ENCODE data around the gene RPRD1B.
A peak's percentile ranks its signal among the peaks of the same experiment; 100 is the strongest.

RPRD1B gene

DNA sequence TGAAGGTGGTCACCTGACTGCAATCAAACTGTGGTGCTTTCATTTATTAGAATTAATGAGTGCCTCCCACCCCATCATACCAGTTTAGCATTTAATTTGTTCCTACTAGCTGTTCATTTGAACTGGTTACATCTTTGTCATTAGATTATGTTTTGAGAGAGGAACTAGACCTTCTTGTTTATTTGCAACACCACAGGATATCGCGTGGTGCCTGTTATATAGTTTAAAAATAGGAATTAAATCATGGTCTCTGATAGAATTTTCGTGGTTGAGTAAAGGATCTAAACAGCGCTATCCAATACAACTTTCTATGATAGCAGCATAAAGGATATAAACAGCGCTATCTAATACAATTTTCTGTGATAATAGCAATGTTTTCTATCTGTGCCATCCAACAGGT, 2.8 kb downstream of the RPRD1B start:
- DNase-seq (ENCODE audit: low spot score), result no peak

DNA sequence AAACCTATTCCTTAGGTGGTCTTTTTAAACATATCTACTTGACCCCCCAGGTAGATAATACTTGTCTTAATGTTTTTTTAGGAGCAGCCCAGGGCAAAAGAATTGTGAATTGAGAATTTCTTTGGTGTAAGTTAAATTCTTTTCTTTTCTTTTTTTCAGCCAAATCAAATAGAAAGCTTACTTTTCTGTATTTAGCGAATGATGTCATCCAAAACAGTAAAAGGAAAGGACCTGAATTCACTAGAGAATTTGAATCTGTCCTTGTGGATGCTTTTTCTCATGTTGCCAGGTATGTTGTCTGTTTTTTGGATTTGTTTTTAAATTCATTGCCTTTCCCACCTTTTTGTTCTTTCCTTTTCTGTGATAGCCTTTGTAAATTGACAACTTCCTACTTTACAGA, 6.7 kb downstream of the RPRD1B start:
- DNase-seq (ENCODE audit: low spot score), result no peak

DNA sequence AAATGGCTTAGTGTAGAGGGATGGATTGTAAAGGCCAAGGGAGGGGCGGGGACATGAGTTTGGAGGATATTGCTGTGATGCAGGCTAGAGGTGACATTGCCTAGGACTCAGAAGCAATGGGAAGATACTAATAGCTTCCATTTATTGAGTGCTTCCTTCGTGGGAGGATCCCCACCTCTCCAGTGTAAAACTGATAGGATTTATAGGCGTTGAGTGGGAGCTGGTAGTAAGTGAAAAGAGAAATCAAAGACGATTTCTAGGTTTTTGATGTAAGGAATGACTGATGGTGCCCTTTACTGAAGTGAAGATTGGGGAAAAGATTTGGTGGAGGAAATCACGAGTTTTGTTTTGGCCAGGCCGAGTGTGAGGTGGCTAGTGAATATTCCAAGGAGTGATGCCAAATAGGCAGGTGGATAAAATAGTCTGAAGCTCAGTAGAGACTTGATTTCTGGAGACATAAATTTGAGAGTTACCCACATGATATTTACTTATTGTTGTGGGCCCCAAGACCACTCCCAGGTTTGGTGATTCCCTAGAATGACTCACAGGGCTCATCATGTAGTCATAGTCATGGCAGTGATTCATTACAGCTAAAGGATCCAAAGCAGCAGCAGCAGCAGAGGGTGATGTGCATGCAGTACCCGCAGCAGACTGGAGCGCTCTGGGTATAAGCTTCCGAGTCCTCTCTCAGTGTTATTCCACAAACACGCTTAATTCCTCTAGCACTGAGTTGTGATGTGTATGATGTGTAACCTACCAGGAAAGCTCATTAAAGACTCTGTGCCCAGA, 10.2 kb downstream of the RPRD1B start:
- peak; percentile 93 for DNase-seq (ENCODE audit: low spot score)

DNA sequence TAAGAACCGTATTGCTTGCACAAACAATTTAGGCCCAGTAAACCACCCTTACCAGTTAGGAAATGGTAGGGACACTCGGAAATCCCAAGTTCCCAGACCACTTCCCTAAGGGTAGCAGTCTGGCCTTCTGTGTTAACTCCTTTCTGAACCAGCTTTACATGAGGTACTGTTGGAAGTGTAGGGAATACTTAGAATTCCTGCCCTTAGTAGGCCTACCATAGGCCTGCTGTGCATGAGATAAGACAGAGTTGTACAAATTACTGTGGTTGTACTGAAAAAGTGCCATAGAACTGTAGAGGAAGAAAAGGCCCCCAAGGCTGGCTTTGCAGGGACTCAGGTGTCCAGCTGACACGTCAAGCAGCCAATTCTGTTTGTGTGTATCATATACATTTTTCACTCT, 11.1 kb downstream of the RPRD1B start:
- DNase-seq (ENCODE audit: low spot score), result no peak

DNA sequence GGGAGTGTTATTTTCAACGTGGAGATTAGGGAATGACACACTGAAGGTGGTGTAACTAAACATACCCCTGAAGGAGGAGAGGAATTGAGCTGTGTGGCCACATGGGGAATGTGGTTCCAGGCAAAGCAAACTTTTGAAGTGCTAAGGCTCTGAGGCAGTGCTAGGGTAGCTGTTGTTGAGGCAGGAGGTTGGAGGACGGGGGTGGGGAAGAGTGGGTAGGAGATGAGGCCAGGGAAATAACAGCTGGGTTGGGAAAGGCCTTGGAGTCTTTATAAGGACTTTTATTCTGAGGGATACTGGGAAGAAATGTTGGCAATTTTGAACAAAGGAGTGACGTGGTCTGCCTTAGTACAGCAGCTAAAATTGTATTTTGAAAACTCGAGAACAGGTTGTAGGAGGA, 13.0 kb downstream of the RPRD1B start:
- no peak for DNase-seq (ENCODE audit: low spot score)

DNA sequence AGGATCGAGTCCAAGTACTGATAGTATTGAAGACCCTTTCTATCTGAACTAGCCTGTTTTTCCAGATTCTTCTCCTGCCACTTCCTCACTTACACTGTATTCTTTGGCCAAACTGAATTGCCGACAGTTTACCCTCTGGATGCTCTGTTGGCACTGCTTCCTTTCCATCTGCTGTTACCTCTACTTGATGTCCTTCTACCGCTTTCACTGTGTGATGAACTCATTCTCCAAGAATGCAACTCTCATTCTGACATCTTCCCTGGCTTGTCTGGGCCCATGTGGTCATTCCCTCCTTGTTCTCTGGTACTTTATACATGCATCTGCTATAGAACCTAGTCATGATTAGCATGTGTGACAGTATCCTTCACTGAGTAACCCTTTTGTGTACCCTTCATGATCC, 16.3 kb downstream of the RPRD1B start:
- peak; percentile 50 for DNase-seq (ENCODE audit: low spot score)

DNA sequence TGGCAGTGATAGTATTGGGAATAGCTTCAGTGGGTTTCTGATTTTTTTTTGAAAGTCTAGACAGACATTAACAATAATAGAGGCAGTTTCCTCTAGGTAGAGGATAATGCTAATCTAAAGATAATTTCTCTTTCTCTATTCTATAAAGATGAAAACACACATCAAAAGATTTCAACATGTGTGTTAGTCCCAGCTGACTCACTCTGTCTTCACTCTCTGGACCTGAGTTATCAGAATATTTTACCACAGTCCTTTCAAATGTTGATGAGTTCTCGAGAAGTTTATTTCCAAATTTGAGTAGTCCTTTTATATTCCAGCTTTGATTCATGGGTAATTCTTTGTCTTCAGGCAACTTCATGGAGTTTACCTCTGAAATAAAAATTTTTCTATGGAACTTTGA, 17.1 kb downstream of the RPRD1B start:
- no peak for DNase-seq (ENCODE audit: low spot score)

DNA sequence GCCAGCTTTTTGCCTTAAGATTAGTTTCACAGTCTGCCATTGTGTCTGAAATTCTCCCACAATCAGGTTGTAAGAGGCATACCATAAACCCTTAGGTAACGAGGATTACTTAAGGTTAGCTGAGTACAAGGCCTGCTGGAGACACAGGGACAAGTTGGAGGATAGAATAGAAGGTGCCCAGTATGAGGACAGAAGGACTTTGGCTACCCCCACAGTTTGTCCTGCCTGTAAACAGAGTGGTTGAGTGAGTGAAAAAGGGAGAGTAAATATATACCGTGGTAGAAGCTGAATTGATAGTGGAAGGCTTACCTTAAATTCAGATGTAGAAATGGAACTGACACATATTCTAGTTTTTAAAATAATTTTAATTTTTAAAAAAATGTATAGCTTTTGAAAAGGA, 19.3 kb downstream of the RPRD1B start:
- DNase-seq (ENCODE audit: low spot score), result no peak

DNA sequence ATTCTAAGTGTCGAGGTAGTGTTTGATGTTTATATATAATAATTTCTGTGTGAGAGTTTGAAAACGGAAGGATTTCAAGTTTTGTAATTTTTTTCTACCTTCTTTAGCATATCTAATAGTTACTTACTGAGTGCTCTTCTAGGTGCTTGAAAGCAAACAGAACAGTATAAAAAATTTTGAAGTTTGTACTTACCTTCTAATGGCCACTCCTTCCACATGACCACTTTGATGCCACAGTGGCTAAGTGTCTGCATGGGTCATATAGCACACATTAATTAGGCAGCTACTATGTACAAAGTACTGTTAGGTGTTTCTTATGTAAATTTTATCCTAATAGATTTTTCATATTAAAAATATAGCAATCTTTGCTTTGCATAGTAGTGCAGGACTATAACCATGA, 21.1 kb downstream of the RPRD1B start:
- no peak for DNase-seq (ENCODE audit: low spot score)

DNA sequence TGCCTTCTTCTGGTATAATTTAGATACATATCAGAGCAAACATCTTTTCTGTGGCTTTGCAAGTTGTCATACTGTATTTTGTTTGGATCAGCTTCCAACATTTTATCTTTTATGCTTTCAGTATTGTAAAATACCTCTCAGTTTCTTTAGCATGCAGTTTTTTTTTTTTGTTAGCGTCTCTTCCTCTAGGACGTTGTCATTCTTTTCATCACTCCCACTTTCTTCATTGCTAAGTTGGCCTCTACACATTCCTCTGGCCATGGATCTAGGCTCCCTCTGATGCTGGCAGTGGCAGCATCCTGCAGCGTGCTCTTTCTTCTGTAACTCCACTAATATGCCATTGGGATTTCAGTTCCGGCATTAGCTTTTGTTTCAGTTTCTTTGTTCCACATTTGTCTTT, 21.7 kb downstream of the RPRD1B start:
- no peak for DNase-seq (ENCODE audit: low spot score)

DNA sequence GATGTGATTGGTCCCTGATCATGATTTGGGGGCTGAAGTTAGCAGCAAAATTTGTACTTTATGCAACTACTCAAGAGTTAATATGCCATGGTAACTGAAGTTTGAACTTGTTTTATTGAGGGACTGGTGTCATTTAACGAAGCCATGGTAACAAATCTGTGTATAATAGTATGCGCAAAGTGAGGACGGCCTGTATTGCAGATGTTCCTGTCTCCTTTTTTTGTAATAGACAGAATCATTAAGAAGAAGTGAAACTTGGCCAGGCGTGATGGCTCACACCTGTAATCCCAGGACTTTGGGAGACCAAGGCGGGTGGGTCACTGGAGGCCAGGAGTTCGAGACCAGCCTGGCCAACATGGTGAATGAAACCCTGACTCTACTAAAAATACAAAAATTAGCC, 22.3 kb downstream of the RPRD1B start:
- DNase-seq (ENCODE audit: low spot score), result no peak

DNA sequence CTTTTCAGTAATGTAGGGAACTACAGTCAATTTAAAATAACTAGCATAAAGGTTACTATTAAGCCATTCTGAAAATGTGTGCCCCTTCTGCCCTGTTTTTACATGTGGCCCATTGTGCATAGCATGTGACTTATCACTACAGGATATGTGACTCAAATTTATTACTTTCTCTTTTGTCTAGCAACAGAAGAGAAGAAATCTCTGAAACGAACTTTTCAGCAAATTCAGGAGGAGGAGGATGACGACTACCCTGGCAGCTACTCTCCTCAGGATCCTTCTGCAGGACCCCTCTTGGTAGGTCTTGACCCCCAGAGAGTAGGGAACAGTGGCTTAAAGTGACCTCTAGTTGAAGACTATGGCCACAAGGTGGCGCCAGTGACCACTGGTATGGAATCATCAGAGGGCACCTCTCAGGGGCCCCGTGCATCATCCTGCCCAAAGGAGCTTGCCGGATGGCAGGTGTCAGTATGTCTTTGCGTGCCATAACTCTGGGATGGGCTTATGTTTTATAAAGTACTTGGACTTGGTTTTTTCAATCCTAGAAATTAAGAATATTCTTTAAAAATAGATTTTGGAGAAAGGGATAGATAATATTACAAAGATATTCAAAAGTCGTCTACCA, 23.9 kb downstream of the RPRD1B start:
- DNase-seq (ENCODE audit: low spot score), result peak; percentile 87

DNA sequence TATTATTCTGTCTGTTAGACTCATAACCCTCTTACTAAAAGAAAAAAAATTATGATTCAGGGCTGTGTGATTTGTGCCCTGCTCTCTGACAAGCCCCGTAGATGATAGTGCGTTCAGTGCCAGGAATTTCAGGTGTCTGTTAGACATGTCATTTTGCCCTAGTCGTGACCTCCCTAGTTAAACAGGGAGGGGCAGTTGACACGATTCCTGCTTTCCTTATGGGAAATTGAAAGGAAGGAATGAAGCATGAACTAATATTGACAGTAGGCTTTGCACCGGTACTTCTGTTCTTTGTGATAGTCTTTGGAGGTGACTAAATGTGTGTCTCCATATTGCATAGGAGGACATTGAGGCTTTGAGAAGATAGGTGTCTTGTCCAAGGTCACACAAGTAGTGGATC, 26.3 kb downstream of the RPRD1B start:
- no peak for DNase-seq (ENCODE audit: low spot score)

DNA sequence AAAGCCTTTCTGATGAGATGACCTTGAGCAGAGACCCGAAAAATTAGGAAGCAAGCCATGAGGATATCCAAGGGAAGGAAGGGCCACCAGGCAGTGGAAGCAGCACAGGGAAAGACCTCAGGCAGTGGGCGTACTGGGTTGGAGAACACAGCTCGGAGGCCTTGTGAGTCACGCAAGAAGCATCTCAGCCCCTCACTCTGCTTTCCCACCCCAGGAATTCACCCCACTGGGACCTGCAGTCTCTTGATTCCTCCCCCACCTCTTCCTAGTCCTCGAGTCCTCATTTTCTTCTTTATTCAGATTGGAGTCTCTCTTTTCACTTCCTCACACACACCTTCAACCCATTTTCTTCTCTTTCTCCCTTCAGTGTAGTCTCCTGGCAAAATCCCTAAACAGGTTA, 27.0 kb downstream of the RPRD1B start:
- DNase-seq (ENCODE audit: low spot score), result no peak

DNA sequence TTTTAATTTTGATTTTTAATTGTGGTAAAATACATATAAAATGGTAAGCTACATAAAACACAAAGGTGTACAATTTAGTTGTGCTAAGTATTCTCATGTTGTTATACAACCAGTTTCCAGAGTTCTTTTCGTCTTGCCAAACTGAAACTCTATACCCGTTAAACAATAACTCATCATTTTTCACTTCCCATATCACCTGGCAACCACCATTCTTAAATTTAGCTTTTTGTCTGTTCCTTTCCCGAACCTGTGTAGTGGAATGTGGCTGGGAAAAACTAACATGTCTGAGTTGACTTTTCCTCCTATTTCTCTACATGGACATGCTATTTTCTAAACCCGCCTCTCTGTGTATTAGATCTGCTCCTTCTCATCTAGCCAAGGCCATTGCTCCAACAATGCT, 27.6 kb downstream of the RPRD1B start:
- DNase-seq (ENCODE audit: low spot score), result no peak

DNA sequence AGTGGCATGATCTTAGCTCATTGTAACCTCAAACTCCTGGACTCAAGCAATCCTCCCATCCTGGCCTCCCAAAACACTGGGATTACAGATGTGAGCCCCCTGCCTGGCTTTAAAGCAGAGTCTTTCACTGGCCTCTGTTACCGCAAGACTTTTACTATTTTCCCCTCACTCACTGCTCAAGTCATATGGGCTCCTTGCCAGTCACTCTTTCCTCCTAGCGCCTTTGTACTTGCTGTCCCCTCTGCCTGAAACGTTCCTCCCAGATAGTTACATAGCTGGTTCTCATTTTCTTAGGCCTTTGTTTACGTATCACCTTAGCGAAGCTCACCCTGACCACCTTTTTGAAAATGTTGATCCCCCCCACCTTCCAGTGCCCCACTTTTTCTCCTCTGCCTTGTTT, 29.3 kb downstream of the RPRD1B start:
- DNase-seq (ENCODE audit: low spot score), result no peak

DNA sequence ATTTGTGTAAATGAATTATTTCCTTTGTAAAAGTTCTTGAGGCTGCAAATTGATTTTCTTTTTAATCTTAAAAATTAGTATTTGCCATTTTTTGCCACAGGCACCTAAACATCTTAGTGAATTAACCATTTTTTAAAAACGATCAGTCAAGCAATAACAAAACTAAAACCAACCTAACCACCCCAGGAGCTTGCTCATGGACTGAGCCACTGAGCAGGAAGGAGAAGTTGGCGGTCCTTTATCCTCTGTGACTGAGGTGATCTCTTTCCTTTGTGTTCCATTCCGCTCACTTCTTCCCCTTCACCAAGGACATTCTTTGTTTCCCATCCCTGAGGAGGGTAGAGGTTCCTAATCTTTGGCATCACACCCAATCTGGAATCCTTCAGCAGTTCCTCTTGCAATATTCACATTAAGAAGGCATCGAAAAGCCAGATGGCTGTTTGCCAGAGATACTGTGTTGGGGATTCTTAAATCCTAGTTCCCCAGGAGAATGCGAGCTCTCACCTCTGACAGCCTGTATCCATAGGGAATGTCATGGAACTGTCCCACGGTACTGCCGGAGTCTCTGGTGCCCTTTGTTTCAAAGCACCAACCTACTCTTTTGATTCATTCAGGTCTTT, 30.5 kb downstream of the RPRD1B start:
- no peak for DNase-seq (ENCODE audit: low spot score)

DNA sequence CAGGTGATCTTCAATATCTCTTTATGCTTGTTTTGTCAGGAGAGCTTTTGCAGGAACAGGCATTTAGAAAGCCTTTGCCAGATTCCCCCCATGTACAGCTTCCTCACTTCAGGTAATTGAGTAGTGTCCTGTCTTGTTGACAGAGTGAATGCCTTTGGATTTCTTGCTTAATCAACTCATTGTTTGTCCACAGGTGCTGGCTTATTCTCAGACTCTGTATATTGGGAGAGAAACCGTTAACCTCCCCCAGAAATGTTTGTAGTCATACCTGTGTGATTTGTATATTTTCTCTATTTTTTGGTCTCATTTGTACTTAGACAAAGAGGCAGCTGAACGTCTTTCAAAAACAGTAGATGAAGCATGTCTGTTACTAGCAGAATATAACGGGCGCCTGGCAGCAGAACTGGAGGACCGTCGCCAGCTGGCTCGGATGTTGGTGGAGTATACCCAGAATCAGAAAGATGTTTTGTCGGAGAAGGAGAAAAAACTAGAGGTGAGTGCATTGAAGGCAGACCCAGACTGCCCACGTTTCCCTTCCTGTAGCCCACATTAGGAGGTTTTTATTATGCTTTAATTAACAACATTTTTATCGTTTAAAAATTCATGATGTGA, 32.3 kb downstream of the RPRD1B start:
- no peak for DNase-seq (ENCODE audit: low spot score)

DNA sequence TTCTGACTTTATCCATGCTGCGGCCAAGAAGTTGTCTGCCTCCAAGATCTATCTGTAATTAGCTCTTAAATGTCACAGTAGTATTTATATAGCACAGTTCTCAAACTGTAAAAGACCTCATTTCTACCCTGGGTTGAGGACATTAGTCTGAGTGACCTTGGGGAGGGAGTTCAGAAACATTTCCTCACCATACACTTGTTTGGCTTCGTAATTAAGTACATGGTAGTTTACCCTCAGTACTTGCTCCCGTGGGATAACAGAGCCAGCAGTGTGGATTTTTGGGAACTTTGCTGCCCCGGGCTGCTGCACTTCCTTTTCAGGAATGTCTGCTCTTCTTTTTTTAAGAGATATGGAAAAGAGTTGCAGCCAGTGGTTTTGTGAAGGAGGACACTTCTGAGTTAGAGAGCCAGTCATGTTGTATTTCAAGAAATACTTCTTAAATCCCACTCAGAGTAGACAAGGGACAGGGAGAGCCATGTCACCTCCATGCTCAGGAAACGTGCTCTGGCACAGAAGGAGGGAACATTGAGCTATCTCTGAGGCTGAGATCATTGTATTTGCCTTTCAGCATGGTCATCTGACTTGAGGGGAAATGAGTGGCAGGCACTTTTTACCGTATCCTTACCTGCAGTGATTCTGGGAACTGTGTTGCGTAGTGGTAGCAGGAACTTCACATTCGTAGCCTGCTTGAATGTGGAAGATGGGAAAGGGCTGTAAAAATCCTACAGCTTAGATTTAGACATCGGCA, 33.6 kb downstream of the RPRD1B start:
- no peak for DNase-seq (ENCODE audit: low spot score)

DNA sequence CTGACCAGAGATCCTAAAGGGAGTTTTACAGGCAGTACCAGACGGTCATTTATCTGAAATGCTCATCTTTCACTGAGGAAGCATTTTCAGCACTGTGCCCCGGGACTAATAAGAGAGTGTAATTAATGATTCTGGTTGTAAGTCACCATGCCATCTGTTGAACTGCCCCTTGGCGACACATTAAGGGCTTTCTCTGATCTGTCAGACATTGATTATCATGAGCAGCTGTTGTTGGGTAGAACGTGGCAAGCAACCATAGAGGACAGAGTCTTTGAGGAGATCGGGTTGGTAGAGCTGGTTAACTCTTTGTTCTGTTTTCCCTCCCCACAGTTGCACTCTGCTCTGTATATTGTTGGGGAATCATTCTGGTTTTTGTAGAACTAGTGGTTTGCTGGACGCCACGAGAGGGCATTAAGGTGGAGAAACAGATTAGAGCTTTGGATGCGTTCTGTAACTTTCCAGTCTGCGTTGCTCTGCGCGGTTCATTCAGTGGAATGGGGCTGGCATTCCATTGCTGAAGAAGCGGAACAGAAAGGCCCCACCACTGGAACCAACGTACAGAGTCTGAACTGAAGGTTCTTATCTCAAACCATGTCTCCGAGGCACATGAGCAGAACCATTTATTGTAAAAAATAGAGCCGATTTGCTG, 34.3 kb downstream of the RPRD1B start:
- no peak for DNase-seq (ENCODE audit: low spot score)

DNA sequence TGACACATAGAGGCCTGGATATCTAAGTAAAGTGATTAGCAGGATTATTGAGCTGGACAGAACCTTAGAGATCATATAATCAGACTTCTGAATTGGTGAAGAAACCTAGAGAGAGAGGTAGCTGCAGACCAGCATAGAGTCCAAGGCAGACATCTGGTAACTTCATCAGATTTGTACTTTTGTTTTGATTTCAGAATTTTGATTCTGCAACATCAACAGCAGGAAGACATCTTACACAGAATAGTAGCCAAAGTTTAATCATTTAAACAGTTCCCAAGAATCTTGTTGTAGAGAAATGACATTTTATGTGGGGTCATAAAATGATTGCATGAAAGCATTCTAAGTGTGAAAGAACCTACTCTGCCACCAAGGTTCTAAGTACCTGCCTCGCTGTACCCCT, 39.4 kb downstream of the RPRD1B start:
- no peak for DNase-seq (ENCODE audit: low spot score)

Measured in RKO (cell line).